A673 (cell line): Measurements from ENCODE around the gene RNF115. TPM values are rescaled to one million over a fixed set of nuclear protein-coding genes. Genes with fewer than 3 reads are reported as not detected.
"Not testable (repeated sequence)": the region's sequence is repeated elsewhere in the genome, so short reads cannot be mapped to it uniquely, and the experiment has no call there.

Source experiments
- BruUV-seq: library from RNA; stranded (reverse); fragments of 400-500 nt; replicated peaks from 2 replicates; lab custom pipeline; 2021; lab: Mats Ljungman, UMichigan
- CTCF ChIA-PET: fragments of 300-600 bp; sonication (Branson Sonifier 250); formaldehyde crosslinking; loops from one replicate; lab custom pipeline; 2022; ENCODE audit warnings: antibody characterized with exemption; lab: Charles Lee
- POLR2A ChIA-PET: fragments of 300-600 bp; sonication (Branson Sonifier 250); formaldehyde crosslinking; loops from one replicate; lab custom pipeline; 2022; ENCODE audit warnings: antibody characterized with exemption; ENCODE audit not compliant: low non-redundant PET; lab: Charles Lee
- DNase-seq: peaks from one replicate; pipeline ENCODE4 v3.0.0-alpha.2; 2015; ENCODE audit warnings: low spot score
- H3K27ac ChIP-seq: fragments of 200-600 bp; sonication (generic); 2 replicates; pipeline ENCODE4 v1.5.1; 2016; ENCODE audit warnings: mixed run types, low read depth, mild to moderate bottlenecking, mixed read lengths, antibody characterized with exemption, low read length; ENCODE audit not compliant: poor library complexity, severe bottlenecking
- H3K27me3 ChIP-seq: fragments of 200-600 bp; sonication (generic); replicated peaks from 2 replicates; pipeline ENCODE4 v1.6.1; 2017; ENCODE audit warnings: mixed run types, low read depth, mild to moderate bottlenecking, mixed read lengths, antibody characterized with exemption, low read length; ENCODE audit not compliant: insufficient read depth, poor library complexity
- H3K36me3 ChIP-seq: fragments of 200-600 bp; sonication (generic); 2 replicates; pipeline ENCODE4 v1.6.1; 2016; ENCODE audit warnings: mixed run types, mild to moderate bottlenecking, mixed read lengths, antibody characterized with exemption, low read length; ENCODE audit not compliant: insufficient read depth, poor library complexity, severe bottlenecking
- H3K4me1 ChIP-seq: fragments of 200-600 bp; sonication (generic); 2 replicates; pipeline ENCODE4 v1.6.1; 2017; ENCODE audit warnings: mixed run types, mild to moderate bottlenecking, mixed read lengths, antibody characterized with exemption, low read length; ENCODE audit not compliant: insufficient read depth, poor library complexity, severe bottlenecking
- H3K4me3 ChIP-seq: fragments of 200-600 bp; sonication (generic); 2 replicates; pipeline ENCODE4 v1.5.1; 2016; ENCODE audit warnings: low read depth, mixed run types, mild to moderate bottlenecking, mixed read lengths, low read length; ENCODE audit not compliant: poor library complexity, severe bottlenecking
- H3K9me3 ChIP-seq: fragments of 200-600 bp; sonication (generic); 2 replicates; pipeline ENCODE4 v1.6.1; 2016; ENCODE audit warnings: mixed run types, low read depth, mild to moderate bottlenecking, mixed read lengths, antibody characterized with exemption, low read length; ENCODE audit not compliant: poor library complexity, severe bottlenecking
- CTCF ChIP-seq: fragments of 300-800, 200-600 bp; sonication (generic); conservative IDR thresholded peaks from 2 replicates; pipeline ENCODE4 v1.5.1; 2017; ENCODE audit warnings: low read depth, mild to moderate bottlenecking, antibody characterized with exemption, low read length, moderate library complexity, mixed read lengths
- EZH2 ChIP-seq: fragments of 200-600 bp; sonication (generic); IDR thresholded peaks from 2 replicates; pipeline ENCODE4 v1.6.1; 2017; ENCODE audit warnings: borderline replicate concordance, low read depth, mild to moderate bottlenecking, mixed read lengths, antibody characterized with exemption, low read length; ENCODE audit not compliant: poor library complexity, severe bottlenecking
- intact Hi-C: fragments of 100-400 bp; cut with micrococcal nuclease; formaldehyde crosslinking; loops from one replicate; pipeline ENCODE4 v1.10.0; 2022; ENCODE audit not compliant: unreplicated experiment
- total RNA-seq: library from RNA; stranded (reverse); gene quantifications from 2 replicates; pipeline ENCODE4 v1.2.3, GENCODE V29; 2021

The RNF115 gene
- total RNA-seq, 1 experiment from 2014 or later: 18.0 TPM

DNA sequence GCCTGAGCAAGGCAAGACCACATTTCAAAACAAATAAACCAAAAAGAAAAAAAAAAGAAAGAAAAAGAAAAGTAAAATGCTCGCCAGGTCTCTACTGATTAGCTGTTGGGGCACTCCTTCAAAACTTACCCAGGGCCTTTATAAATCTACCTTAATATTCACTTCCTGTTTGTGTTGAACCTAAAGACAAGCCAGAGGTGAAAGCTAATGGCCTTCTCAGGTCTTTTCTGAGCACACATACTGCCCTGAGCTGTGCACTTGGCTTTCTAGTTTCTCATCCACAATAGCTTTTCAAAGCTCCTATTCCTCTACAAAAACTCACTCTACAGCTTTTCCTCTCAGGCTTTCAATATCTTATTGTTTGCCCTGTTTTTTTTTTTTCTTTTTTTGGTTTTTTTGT lies 50.5 kb downstream of the RNF115 start:
- Histone ChIP-seq H3K27me3 (no peaks in the 10 kb centered on the region), H3K36me3 (peaks cover 7% of the 10 kb centered on the region), H3K9me3 (no peaks in the 10 kb centered on the region), H3K4me1 (no peaks in the 10 kb centered on the region), H3K27ac (no peak overlapping the region), H3K4me3 (no peak overlapping the region)
- no TSS peak for BruUV-seq
- ChIA-PET POLR2A (no interaction called here), CTCF (no interaction called here)
- intact Hi-C loops: no loop called here
- DNase-seq: no peak
- TF ChIP-seq EZH2 (no peak), CTCF (no peak)

GRCh38 chr1:145771056-145771455 lies 52.8 kb downstream of the RNF115 start:
- no peak overlapping the region for H3K27ac ChIP-seq
- H3K4me3 ChIP-seq: no peak overlapping the region
- no peak for DNase-seq
- POLR2A ChIA-PET: no interaction called here
- TF ChIP-seq CTCF (no peak), EZH2 (no peak)
- no peaks in the 10 kb centered on the region for H3K4me1 ChIP-seq
- H3K9me3 ChIP-seq: no peaks in the 10 kb centered on the region
- CTCF ChIA-PET: no interaction called here
- no peaks in the 10 kb centered on the region for H3K27me3 ChIP-seq
- intact Hi-C loops: no loop called here
- no TSS peak for BruUV-seq
- H3K36me3 ChIP-seq: peaks cover 7% of the 10 kb centered on the region

DNA sequence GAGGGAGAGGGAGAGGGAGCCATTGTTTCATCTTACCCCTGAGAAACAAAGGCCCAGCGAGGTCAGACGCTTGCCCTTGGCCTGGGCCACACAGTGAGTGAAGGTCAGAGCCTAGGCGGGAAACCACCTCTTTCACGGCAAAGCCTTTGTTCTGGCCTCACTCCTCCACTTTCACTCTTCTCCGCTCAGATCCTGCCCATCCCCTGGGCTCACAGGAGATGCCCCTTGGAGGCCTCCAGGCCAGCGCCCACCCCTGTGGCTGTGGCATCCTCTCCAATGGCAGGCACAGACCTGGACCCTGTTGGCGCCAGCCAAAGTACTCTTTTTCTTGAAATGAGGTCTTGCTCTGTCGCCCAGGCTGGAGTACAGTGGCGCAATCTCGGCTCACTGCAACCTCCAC lies 55.9 kb downstream of the RNF115 start:
- H3K4me1 ChIP-seq, BruUV-seq, H3K36me3 ChIP-seq, DNase-seq, H3K27ac ChIP-seq, H3K4me3 ChIP-seq, intact Hi-C loops, H3K27me3 ChIP-seq, H3K9me3 ChIP-seq, CTCF ChIA-PET, POLR2A ChIA-PET: not testable (repeated sequence)

DNA sequence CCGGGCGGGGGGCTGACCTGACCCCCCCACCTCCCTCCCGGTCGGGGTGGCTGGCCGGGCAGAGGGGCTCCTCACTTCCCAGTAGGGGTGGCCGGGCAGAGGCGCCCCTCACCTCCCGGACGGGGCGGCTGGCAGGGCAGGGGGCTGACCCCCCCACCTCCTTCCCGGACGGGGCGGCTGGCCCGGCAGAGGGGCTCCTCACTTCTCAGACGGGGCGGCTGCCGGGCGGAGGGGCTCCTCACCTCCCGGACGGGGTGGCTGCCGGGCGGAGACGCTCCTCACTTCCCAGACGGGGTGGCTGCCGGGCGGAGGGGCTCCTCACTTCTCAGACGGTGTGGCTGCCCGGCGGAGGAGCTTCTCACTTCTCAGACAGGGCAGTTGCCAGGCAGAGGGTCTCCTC lies 57.0 kb downstream of the RNF115 start:
- DNase-seq, H3K27me3 ChIP-seq, H3K9me3 ChIP-seq, BruUV-seq, CTCF ChIA-PET, H3K4me1 ChIP-seq, intact Hi-C loops, H3K36me3 ChIP-seq, H3K4me3 ChIP-seq, H3K27ac ChIP-seq, POLR2A ChIA-PET: not testable (repeated sequence)

- BruUV-seq, H3K4me3 ChIP-seq, intact Hi-C loops, H3K27me3 ChIP-seq, H3K27ac ChIP-seq, H3K36me3 ChIP-seq, POLR2A ChIA-PET, DNase-seq, H3K4me1 ChIP-seq, CTCF ChIA-PET, H3K9me3 ChIP-seq: not testable (repeated sequence)
Measured at GRCh38 chr1:145765585-145766360, 58.1 kb downstream of the RNF115 start.

DNA sequence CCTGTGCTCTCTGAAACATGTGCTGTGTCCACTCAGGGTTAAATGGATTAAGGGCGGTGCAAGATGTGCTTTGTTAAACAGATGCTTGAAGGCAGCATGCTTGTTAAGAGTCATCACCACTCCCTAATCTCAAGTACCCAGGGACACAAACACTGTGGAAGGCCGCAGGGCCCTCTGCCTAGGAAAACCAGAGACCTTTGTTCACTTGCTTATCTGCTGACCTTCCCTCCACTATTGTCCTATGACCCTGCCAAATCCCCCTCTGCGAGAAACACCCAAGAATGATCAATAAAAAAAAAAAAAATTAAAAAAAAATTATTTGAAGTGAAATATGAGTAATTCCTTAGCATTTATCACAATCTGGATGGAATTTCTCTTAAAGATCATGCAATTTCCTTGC lies 58.8 kb downstream of the RNF115 start:
- H3K4me3 ChIP-seq, H3K36me3 ChIP-seq, H3K27me3 ChIP-seq, intact Hi-C loops, H3K9me3 ChIP-seq, BruUV-seq, H3K27ac ChIP-seq, H3K4me1 ChIP-seq, DNase-seq, CTCF ChIA-PET, POLR2A ChIA-PET: not testable (repeated sequence)
